Measurements from ENCODE around the gene RNF133. TPM values are rescaled to one million over a fixed set of nuclear protein-coding genes. Genes with fewer than 3 reads are reported as not detected.

Gene RNF133
- total RNA-seq, 1 experiment from 2014 or later: not detected

Other genes with a start within 250 kb of the RNF133 start
- not detected in 2 replicates for gene RNF148, start 3.8 kb upstream of the RNF133 start, total RNA-seq (2014; rRNA removed)
- gene CADPS2, start 187.3 kb upstream of the RNF133 start, total RNA-seq (2014; rRNA removed): 0.13 and 0.23 TPM in 2 replicates

Data from LHCN-M2 (cell line).